NCI-H2227 (cell line): Measurements from ENCODE around the gene CTNNBIP1.
"Not testable (repeated sequence)": the region's sequence is repeated elsewhere in the genome, so short reads cannot be mapped to it uniquely, and the experiment has no call there.

ENCODE experiments used
- DNase-seq: peaks from one replicate; lab custom pipeline; 2025; ENCODE audit not compliant: unreplicated experiment; lab: John Stamatoyannopoulos, UW

Gene CTNNBIP1

GRCh38 chr1:9809100-9809510 is 101.0 kb downstream of the CTNNBIP1 start:
- DNase-seq: no peak

GRCh38 chr1:9808459-9808858 is 101.6 kb downstream of the CTNNBIP1 start:
- DNase-seq: no peak

GRCh38 chr1:9807541-9807940 is 102.5 kb downstream of the CTNNBIP1 start:
- peak; percentile 38 for DNase-seq

GRCh38 chr1:9805972-9806371 is 104.1 kb downstream of the CTNNBIP1 start:
- DNase-seq: not testable (repeated sequence)

- no peak for DNase-seq
Observed at GRCh38 chr1:9805006-9805508, 105.0 kb downstream of the CTNNBIP1 start.

- DNase-seq: not testable (repeated sequence)
Observed at GRCh38 chr1:9803003-9803918, 106.8 kb downstream of the CTNNBIP1 start.

- no peak for DNase-seq
Observed at GRCh38 chr1:9801909-9802308, 108.2 kb downstream of the CTNNBIP1 start.
